Measurements from ENCODE around the gene SIRPA. TPM values are rescaled to one million over a fixed set of nuclear protein-coding genes. Genes with fewer than 3 reads are reported as not detected.

SIRPA gene
- total and polyA plus RNA-seq, 2 of the 4 experiments (the other 2 are of a cell fraction): 9.9 to 40.2 TPM

DNA sequence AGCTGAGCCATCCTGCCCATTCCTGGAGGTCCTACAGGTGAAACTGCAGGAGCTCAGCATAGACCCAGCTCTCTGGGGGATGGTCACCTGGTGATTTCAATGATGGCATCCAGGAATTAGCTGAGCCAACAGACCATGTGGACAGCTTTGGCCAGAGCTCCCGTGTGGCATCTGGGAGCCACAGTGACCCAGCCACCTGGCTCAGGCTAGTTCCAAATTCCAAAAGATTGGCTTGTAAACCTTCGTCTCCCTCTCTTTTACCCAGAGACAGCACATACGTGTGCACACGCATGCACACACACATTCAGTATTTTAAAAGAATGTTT lies 44.0 kb downstream of the SIRPA start:
- WGBS, 2 experiments (ENCODE audit: extremely low coverage in 2 of 2, insufficient read length in 1 of 2): no CpG with 5 or more reads among the region's 4 CpGs

More for the DNA sequence above, 44.0 kb downstream of the SIRPA start:
- Histone ChIP-seq H3K4me1 (ENCODE audit: control insufficient read depth, insufficient read depth, low read length) (peaks cover 10% of the 10 kb centered on the region), H2BK120ac (ENCODE audit: low read depth, low read length) (no peak overlapping the region), H3K18ac (ENCODE audit: low read depth, low read length) (no peak overlapping the region), H3K56ac (ENCODE audit: extremely low read depth, insufficient read depth, low read length) (no peak overlapping the region), H2AFZ (replicated peaks; ENCODE audit: low read length, poor library complexity) (no peak overlapping the region), H2BK15ac (ENCODE audit: low read depth, low read length) (no peak overlapping the region), H3K4me3 (ENCODE audit: insufficient read depth, low read depth, low read length) (no peak overlapping the region), H2AK5ac (ENCODE audit: low read depth, low read length) (no peak overlapping the region), H3K9me1 (ENCODE audit: insufficient read depth, low read length) (peaks cover 4% of the 10 kb centered on the region), H3K4me2 (ENCODE audit: low read depth, low read length) (no peak overlapping the region), H2BK5ac (ENCODE audit: low read depth, low read length, poor library complexity, severe bottlenecking) (no peak overlapping the region), H3K36me3 (ENCODE audit: control insufficient read depth, insufficient read depth, low read length) (peaks cover 22% of the 10 kb centered on the region; the same call in 1 of the 2 replicates), H3K4ac (ENCODE audit: low read depth, low read length) (no peak overlapping the region), H3K27me3 (ENCODE audit: control insufficient read depth, insufficient read depth, low read length) (peaks cover 16% of the 10 kb centered on the region), H2AK9ac (replicated peaks; ENCODE audit: low read depth, low read length, poor library complexity) (no peak overlapping the region), H3K9me3 (ENCODE audit: control insufficient read depth, insufficient read depth, low read length) (no peaks in the 10 kb centered on the region), H3K9ac (ENCODE audit: low read depth, low read length) (no peak overlapping the region), H3K79me1 (ENCODE audit: low read depth in 1 of 2, low read length in 2 of 2) (no peaks in the 10 kb centered on the region), H4K91ac (ENCODE audit: insufficient read depth, low read depth, low read length) (no peak overlapping the region), H3K23ac (ENCODE audit: low read depth, low read length) (no peak overlapping the region), H3K27ac (ENCODE audit: insufficient read depth, low read length) (no peak overlapping the region), H4K5ac (ENCODE audit: low read depth, low read length) (no peak overlapping the region), H2BK20ac (ENCODE audit: low read depth, low read length) (no peak overlapping the region), H4K20me1 (ENCODE audit: insufficient read depth, low read length) (peaks cover 3% of the 10 kb centered on the region; the same call in 1 of the 2 replicates), H4K8ac (ENCODE audit: low read depth in 2 of 2, low read length in 2 of 2) (no peak overlapping the region), H3K14ac (replicated peaks; ENCODE audit: low read depth, low read length) (no peak overlapping the region)
- DNase-seq: no peak
- ATAC-seq (ENCODE audit: low read depth): no peak
- dilution Hi-C loops (cut with HindIII; ENCODE audit: low sequenced_read_pairs, unreplicated experiment) (no loop called here), in situ Hi-C loops (cut with MboI; ENCODE audit: low sequenced_read_pairs) (no loop called here), intact Hi-C loops (cut with micrococcal nuclease) (no loop called here)
- POLR2A ChIA-PET (ENCODE audit: unreplicated experiment): no interaction called here
- CTCF ChIA-PET: no interaction called here
- TF ChIP-seq RCOR1 (IDR thresholded peaks at IDR 0.05; ENCODE audit: insufficient replicate concordance, low read length) (no peak), CEBPB (IDR thresholded peaks at IDR 0.05; ENCODE audit: low read depth, low read length) (no peak), MXI1 (IDR thresholded peaks at IDR 0.05; ENCODE audit: borderline replicate concordance, low read depth, low read length) (no peak), MAZ (IDR thresholded peaks at IDR 0.05; ENCODE audit: borderline replicate concordance, low read depth, low read length) (no peak), POLR2A (IDR thresholded peaks at IDR 0.05; ENCODE audit: low read depth, low read length) (no peak), MAFK (IDR thresholded peaks at IDR 0.05; ENCODE audit: low read depth, low read length) (no peak)
- BruUV-seq (replicated peaks): no TSS peak
